ENCODE results near the gene SF3B3.

DNA sequence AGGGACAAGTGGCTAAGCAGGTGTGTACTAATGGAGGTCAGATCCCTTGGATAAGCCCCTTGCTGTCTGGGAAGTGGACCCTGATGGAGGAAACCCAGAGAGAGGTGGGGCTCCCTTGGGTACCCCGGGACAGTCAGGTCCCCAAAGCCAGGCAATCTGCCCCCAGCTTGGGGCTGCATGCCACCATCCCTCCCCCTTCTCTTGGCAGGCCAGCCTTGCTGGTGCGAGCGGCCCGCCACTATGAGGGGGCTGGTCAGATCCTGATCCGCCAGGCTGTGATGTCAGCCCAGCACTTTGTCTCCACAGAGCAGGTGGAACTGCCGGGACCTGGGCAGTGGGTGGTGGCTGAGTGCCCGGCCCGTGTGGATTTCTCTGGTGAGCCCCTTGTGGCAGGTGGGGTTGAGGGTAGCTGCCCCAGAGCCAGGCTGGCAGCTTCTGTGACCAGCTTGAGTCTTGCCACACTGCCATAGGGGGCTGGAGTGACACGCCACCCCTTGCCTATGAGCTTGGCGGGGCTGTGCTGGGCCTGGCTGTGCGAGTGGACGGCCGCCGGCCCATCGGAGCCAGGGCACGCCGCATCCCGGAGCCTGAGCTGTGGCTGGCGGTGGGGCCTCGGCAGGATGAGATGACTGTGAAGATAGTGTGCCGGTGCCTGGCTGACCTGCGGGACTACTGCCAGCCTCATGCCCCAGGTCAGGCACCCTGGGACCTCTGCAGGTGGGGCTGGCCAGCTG, 49.1 kb upstream of the SF3B3 start:
- TF ChIP-seq, protein P1, sequence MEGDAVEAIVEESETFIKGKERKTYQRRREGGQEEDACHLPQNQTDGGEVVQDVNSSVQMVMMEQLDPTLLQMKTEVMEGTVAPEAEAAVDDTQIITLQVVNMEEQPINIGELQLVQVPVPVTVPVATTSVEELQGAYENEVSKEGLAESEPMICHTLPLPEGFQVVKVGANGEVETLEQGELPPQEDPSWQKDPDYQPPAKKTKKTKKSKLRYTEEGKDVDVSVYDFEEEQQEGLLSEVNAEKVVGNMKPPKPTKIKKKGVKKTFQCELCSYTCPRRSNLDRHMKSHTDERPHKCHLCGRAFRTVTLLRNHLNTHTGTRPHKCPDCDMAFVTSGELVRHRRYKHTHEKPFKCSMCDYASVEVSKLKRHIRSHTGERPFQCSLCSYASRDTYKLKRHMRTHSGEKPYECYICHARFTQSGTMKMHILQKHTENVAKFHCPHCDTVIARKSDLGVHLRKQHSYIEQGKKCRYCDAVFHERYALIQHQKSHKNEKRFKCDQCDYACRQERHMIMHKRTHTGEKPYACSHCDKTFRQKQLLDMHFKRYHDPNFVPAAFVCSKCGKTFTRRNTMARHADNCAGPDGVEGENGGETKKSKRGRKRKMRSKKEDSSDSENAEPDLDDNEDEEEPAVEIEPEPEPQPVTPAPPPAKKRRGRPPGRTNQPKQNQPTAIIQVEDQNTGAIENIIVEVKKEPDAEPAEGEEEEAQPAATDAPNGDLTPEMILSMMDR (IDR thresholded peaks at IDR 0.05): no peak
- no peak for TF ChIP-seq POLR2A (IDR thresholded peaks at IDR 0.05)

Measured in vagina (tissue), 2 donors.